ENCODE data around the gene PKNOX2. TPM values are rescaled to one million over a fixed set of nuclear protein-coding genes. Genes with fewer than 3 reads are reported as not detected.
A peak's percentile ranks its signal among the peaks of the same experiment; 100 is the strongest.

PKNOX2 gene
- polyA plus RNA-seq, 2 of the 4 experiments (the other 2 are of a cell fraction) = not detected

GRCh38 chr11:125164091-125164421, 495 bp upstream of the PKNOX2 start:
- FAIRE-seq (no peak), DNase-seq (ENCODE audit: low read depth in 1 of 2, low spot score in 1 of 2) (no peak), ATAC-seq (no peak)
- Histone ChIP-seq H3K4me2 (peak overlapping the region; percentile 98), H3K4me1 (no peaks in the 10 kb centered on the region), H3K27ac (no peak overlapping the region), H3K9me3 (no peaks in the 10 kb centered on the region), H3K4me3 (peak overlapping the region; percentile 57; the same call in 1 of the 3 replicates)
- WGBS (ENCODE audit: missing lambda C conversion rate) = 22% methylated on average over 7 of the region's 8 CpGs
- POLR2A ChIA-PET = interaction anchor here (0.6 kb wide), 1 partner anchor 1105 kb away, joined by 3 read pairs; the partner anchor contains the start of genes FOXRED1 and SRPRA
- CTCF ChIA-PET = interaction anchor here (0.8 kb wide), 1 partner anchor 240 kb away, joined by 3 read pairs; no protein-coding TSS in a partner anchor
- TF ChIP-seq CTCF (IDR thresholded peaks at IDR 0.05) (no peak), NR3C1 (IDR thresholded peaks at IDR 0.05) (no peak)

- peak overlapping the region; percentile 57 for H3K4me3 ChIP-seq
- TF ChIP-seq ESRRA (IDR thresholded peaks at IDR 0.05; ENCODE audit: borderline replicate concordance, low read length) (no peak), SMC3 (IDR thresholded peaks at IDR 0.05) (no peak), POLR2A (IDR thresholded peaks at IDR 0.05; ENCODE audit: low read length) (no peak), CBX8 (IDR thresholded peaks at IDR 0.05) (no peak), HDAC2 (IDR thresholded peaks at IDR 0.05) (no peak), EP300 (IDR thresholded peaks at IDR 0.05) (no peak), REST (IDR thresholded peaks at IDR 0.05) (no peak), CTCF (IDR thresholded peaks at IDR 0.05) (no peak), ATOH8 (CRISPR knock-in tag; IDR thresholded peaks at IDR 0.05; ENCODE audit: low read depth) (no peak), HOXB13 (CRISPR knock-in tag; IDR thresholded peaks at IDR 0.05; ENCODE audit: low read depth) (no peak), BCL3 (IDR thresholded peaks at IDR 0.05) (no peak), PHF8 (IDR thresholded peaks at IDR 0.05; ENCODE audit: borderline replicate concordance, low read depth) (no peak), ZNF302 (CRISPR knock-in tag; IDR thresholded peaks at IDR 0.05) (no peak), FOSB (CRISPR knock-in tag; IDR thresholded peaks at IDR 0.05) (no peak), RARB (CRISPR knock-in tag; IDR thresholded peaks at IDR 0.05) (no peak), BHLHE40 (IDR thresholded peaks at IDR 0.05; ENCODE audit: low read depth, low read length) (no peak), SREBF2 (IDR thresholded peaks at IDR 0.05) (no peak), FOXS1 (CRISPR knock-in tag; IDR thresholded peaks at IDR 0.05) (no peak), MAX (IDR thresholded peaks at IDR 0.05) (no peak)
- FAIRE-seq (no peak), DNase-seq (ENCODE audit: low read depth in 1 of 2, low spot score in 1 of 2) (peak in 1 of 2 experiments; percentile 21), ATAC-seq (peak; percentile 54 to 68)
- H3K4me1 ChIP-seq = no peaks in the 10 kb centered on the region
- ChIA-PET POLR2A (no interaction called here), CTCF (interaction anchor here (0.7 to 1.3 kb wide), 10 partner anchors 9 to 219 kb away, joined by 3 to 8 read pairs (median 3); no protein-coding TSS in a partner anchor)
- WGBS (ENCODE audit: missing lambda C conversion rate) = 3% methylated on average over 15 of the region's 80 CpGs
- H3K9me3 ChIP-seq = no peaks in the 10 kb centered on the region
- H3K4me2 ChIP-seq = peak overlapping the region; percentile 98
- peak overlapping the region in 1 of 2 experiments; percentile 68; a peak in 2 of 6 replicates for H3K27ac ChIP-seq
Observed at GRCh38 chr11:125165111-125165842, 726 bp downstream of the PKNOX2 start.

All from A549 (cell line).